NCI-H2107 (cell line): Measurements from ENCODE around the gene KDF1.
A peak's percentile ranks its signal among the peaks of the same experiment; 100 is the strongest.

Experiments
- DNase-seq: peaks from one replicate; lab custom pipeline; 2025; lab: John Stamatoyannopoulos, UW

KDF1 gene

GRCh38 chr1:26913754-26914619 is 46.3 kb downstream of the KDF1 start, which contains the start of gene NR0B2:
Gene NR0B2 (minus strand): TSS chr1:26913975. CDS start chr1:26913940, 35 bp downstream.
- peak; percentile 98 for DNase-seq

DNA sequence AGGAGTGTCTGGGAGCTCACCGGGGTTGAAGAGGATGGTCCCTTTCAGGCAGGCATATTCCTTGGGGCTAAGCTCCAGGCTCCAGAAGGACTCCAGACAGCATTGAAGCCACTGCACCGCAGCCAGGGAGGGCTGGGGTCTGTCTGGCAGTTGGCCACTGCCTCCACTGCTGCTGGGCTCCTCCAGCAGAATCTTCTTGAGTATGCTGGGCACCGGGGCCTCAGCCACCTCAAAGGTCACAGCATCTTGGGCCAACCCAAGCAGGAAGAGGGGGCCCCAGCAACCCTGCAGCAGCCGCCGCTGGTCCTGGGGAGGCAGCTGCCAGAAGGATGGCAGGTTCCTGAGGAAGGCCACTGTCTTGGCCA is 46.9 kb downstream of the KDF1 start:
- DNase-seq = no peak

GRCh38 chr1:26912147-26912490 is 48.1 kb downstream of the KDF1 start:
- no peak for DNase-seq

DNA sequence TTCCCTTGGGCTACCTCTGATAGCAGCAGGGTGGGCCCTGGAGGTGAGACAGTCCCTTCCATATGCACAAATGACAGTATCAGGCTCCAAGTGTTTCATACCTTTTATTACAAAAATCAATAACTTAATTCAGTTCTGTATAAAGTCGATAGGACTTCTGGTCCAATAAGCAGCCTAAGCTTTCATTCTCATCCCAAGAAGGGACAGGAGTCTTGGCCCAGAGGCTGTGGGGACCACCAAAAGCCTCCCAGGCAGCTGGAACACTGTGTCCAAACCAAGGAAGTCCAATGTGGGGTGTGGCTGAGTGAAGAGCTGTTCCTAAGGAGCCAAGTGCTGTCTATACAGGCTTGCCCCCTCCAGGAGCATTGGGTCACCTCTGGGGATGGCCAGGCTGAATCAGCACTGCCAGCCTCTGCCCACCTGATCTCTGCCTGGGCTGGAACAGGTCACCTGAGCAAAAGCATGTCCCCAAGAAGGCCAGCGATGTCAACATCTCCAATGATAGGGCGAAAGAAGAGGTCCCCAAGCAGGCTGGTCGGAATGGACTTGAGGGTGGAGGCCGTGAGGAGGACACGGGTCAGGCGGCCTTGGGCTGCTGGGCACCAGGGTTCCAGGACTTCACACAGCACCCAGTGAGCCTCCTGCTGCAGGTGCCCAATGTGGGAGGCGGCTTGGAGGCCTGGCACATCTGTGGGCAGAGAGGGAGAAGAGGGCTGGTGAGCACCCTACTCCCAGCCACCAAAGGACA is 48.7 kb downstream of the KDF1 start:
- no peak for DNase-seq

GRCh38 chr1:26910343-26911160 is 49.7 kb downstream of the KDF1 start:
- DNase-seq = no peak

- no peak for DNase-seq
These were observed 50.3 kb downstream of the KDF1 start for GRCh38 chr1:26909951-26910342.

DNA sequence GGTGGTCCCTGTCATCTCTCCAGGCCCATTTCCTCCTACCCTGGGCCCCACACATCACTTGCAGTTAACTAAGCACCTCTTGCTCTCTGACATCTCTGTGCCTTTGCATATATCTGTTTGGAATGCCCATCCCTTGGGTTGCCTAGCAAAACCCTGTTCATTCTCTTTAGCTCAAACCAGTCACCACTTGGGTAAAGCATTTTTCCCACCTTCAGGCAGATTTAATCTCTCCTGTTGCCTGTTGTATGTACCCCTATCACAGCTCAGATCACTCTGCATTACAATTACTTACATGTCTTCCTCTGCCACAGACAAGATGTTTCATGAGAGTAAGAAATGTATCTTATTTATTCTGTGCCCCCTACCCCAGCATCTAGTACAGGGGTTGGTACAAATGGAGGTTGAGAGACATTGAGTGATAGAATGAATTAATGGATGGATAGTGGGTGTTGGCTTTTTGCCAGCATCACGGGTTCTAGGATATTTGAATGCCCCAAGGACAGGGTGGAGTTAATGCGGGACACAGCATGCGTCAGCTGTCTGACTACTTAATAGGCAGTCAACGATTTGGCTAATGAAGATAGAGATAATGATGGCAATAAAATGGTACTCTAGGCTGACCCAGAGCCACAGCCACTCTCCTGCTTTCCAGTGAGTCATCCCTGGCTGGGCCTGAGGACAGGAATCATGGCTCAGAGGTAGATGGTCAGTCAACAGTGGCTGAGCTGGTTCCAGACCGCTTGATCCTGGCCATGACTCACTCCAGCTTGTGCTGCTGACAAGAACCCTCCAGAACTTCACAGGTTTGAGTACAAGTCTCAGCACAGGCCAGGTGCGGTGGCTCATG is 53.0 kb downstream of the KDF1 start:
- no peak for DNase-seq

GRCh38 chr1:26900815-26901511 is 59.3 kb downstream of the KDF1 start:
- no peak for DNase-seq

DNA sequence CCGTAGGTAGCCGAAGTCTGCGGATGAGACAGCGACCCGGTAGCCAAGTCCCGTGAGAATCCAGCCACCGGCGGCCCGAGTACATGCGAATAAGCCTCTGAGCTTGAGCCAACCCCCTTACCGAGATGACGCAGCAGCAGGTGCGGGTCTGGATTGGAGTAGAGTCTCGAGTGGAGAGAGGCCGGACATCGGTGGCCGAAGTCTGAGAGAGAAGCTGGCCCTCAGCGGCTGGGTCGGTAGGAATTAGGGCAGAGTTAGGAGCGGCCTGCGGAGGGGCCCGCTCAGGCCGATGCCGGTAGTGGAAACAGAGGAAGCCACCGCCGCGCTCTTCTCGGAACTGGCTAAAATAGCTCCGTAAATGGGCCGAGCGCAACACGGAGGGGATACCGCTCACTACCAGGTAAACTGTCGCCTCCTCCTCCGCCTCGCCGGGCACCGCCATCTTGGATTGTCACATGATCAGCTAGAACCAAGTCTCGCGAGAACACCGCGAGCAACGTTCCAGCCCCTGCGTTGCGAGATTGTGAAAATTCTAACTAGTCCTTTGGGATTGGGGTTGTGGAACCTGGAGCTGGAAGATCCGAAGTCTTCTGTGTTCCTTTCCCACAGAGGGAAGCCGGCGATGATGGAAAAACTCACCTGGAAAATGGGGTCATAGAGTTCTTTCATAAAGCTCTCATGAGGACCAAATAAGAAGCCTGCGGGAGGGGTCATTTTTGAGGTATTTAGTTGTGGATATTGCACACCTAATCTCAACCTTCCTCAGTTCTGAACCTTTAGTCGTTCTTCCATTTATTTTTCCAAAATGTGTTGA is 60.1 kb downstream of the KDF1 start, which contains the start of gene GPATCH3:
GPATCH3 (minus strand) TSS at position 467 of the 814 bp plus-strand sequence; CDS start at position 442, 25 bp downstream.
- DNase-seq = peak; percentile 96
